RCC 7860 (cell line): ENCODE measurements around the gene CITED2.

Experiments used
- DNase-seq: peaks from one replicate; pipeline ENCODE4 v3.0.0-alpha.2; 2015; ENCODE audit warnings: low spot score
- FAIRE-seq: peaks from 2 replicates; lab custom pipeline; 2012; peaks lifted over from hg19 to GRCh38; lab: Jason Lieb, UNC

Gene CITED2

GRCh38 chr6:139334806-139335446 is 39.5 kb downstream of the CITED2 start:
- FAIRE-seq (no peak), DNase-seq (no peak)

GRCh38 chr6:139330826-139331500 is 43.5 kb downstream of the CITED2 start:
- FAIRE-seq (no peak), DNase-seq (no peak)

- DNase-seq (no peak), FAIRE-seq (no peak)
Observed at GRCh38 chr6:139330306-139330705, 44.1 kb downstream of the CITED2 start.

DNA sequence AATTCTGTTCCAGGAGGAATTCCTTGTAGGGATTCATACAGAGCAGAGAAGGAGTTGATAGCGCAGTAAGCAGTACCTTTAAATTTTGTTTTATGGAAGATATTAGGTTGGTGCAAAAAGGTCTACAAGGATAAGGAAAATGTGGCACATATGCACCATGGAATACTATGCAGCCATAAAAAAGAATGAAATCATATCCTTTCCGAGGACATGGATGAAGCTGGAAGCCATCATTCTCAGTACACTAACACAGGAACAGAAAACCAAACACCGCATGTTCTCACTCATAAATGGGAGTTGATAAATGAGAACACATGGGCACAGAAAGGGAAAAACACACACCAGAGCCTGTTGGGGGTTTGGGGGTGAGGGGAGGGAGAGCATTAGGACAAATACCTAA is 45.2 kb downstream of the CITED2 start:
- FAIRE-seq: no peak

DNA sequence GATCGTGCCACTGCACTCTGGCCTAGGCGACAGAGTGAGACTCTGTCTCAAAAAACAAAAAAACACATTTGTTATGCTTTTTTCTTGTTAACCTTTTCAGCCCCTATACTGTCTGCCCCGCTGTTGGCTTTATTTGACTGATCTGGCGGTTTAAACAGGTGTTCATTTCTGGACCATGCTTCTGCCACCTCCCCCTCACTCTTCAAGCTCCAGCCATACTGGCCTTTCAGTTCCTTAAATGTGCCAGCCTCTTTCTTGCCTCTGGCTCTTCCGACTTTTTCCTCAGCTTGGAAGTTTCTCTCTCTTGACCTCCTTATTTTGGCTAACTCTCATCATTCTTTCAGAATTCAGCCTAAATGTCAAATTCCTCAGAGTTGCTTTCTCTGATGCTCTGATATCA is 47.4 kb downstream of the CITED2 start:
- FAIRE-seq: no peak
- DNase-seq: no peak

More for the DNA sequence above, 45.2 kb downstream of the CITED2 start:
- no peak for DNase-seq

DNA sequence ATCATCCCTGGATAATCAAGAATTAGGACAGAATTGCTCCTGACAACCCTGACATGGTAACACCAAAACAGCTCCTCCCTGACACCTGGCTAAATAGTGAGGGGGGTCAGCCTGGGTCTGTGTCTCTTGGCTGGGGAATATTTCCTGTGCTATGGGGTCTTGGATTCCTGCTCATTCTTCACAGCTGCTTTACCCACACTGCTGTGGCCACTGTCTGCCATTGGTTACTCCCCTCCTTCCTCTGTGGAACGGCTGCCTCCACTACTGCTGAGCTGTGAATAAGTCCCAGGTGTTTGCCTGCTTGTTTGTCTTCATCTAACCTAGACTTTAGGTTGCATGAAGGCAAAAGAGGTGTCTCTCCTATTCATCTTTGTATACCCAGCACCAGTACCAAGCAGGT is 48.8 kb downstream of the CITED2 start:
- DNase-seq (no peak), FAIRE-seq (no peak)

- FAIRE-seq: no peak
Observed at GRCh38 chr6:139325125-139325524, 49.3 kb downstream of the CITED2 start.

GRCh38 chr6:139324301-139324555 is 50.2 kb downstream of the CITED2 start:
- DNase-seq (no peak), FAIRE-seq (no peak)

More at GRCh38 chr6:139325125-139325524, 49.3 kb downstream of the CITED2 start:
- DNase-seq: no peak

GRCh38 chr6:139323511-139324300 is 50.7 kb downstream of the CITED2 start:
- no peak for FAIRE-seq
- no peak for DNase-seq
